GM10266 (cell line): ENCODE data around the gene MIGA1.
"Not testable (repeated sequence)": the region's sequence is repeated elsewhere in the genome, so short reads cannot be mapped to it uniquely, and the experiment has no call there.

Source experiments
- DNase-seq: peaks from one replicate; pipeline ENCODE4 v3.0.0; 2012; ENCODE audit errors: extremely low spot score
- CTCF ChIP-seq: IDR thresholded peaks from 2 replicates; pipeline ENCODE4 v1.5.1; 2012; ENCODE audit warnings: mild to moderate bottlenecking, low read depth; ENCODE audit not compliant: control insufficient read depth, insufficient read depth; ENCODE audit errors: missing control alignments

Gene MIGA1, protein sequence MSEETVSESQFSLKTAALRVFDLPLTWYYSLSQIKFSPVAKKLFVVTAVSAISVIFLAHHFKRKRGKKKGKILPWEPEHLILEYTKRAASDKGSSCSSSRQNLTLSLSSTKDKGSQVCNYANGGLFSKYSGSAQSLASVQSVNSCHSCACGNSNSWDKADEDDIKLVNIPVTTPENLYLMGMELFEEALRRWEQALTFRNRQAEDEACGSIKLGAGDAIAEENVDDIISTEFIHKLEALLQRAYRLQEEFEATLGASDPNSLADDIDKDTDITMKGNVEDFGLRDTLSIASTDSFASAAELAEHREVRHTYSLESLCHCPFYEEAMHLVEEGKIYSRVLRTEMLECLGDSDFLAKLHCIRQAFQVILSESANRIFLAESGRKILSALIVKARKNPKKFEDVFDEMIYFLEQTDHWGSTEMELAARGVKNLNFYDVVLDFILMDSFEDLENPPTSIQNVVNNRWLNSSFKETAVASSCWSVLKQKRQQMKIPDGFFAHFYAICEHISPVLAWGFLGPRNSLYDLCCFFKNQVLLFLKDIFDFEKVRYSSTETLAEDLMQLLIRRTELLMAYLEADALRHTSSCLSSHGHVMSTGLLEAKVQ

GRCh38 chr1:77779529-77780281 lies at the start of gene MIGA1:
MIGA1 (plus strand) TSS chr1:77779649; CDS start chr1:77783253, 3,604 bp downstream.
- peak; percentile 79 for DNase-seq
- TF ChIP-seq CTCF, result no peak

DNA sequence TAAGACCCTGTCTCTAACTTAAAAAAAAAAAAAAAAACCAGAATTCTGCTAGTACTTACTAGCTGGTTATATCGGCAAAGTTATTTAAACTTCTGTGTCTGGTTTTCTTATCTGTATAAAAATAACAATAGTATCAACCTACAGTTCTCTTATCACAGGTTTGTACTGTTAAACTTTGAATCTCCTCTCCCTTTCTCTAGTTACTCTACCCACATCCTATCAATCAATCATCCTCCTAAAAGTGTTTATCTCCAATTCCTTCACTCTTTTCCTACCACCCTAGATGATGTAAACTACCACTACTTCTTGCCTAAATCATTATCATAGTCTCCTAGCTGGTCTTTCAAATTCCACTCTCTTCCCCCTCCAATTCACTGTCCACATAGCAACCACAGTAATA lies 47.4 kb upstream of the MIGA1 start:
- no peak for TF ChIP-seq CTCF
- no peak for DNase-seq

GRCh38 chr1:77739235-77739634 lies 40.2 kb upstream of the MIGA1 start:
- TF ChIP-seq CTCF, result no peak
- DNase-seq, result no peak

- TF ChIP-seq CTCF, result no peak
- no peak for DNase-seq
Measured at GRCh38 chr1:77741316-77741715, 38.1 kb upstream of the MIGA1 start.

DNA sequence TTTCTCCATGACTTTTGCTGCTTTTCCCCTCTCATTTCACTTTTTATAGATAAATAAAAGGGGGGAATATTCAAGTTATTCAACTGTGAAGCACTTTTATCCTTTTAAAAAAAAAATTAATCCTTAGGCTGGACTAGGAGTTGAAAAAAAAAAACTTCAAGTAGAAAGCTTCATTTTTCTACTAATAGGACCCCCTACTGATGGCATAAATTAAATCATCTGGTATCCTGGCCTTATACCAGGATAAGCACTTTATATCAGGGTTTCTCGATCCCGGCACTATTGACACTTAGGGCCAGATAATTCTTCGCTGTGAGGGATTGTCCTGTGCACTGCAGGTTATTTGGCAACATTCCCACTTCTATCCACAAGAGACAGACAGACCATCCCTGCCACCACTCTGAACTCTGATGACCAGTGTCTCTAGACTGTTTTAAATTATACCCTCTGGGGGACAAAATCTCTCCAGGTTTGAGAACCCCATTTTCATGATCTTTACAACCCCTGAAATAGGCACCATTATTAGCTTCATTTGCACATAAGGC lies 37.4 kb upstream of the MIGA1 start:
- no peak for DNase-seq
- TF ChIP-seq CTCF, result no peak

GRCh38 chr1:77744576-77744975 lies 34.9 kb upstream of the MIGA1 start:
- DNase-seq, result no peak
- no peak for TF ChIP-seq CTCF

GRCh38 chr1:77749489-77749888 lies 30.0 kb upstream of the MIGA1 start:
- DNase-seq, result not testable (repeated sequence)
